H9 (cell line): ENCODE measurements around the gene CCR5. TPM values are rescaled to one million over a fixed set of nuclear protein-coding genes. Genes with fewer than 3 reads are reported as not detected.

Experiments used
- DNase-seq: peaks from one replicate; pipeline ENCODE4 v3.0.0-alpha.2; 2017
- H2AFZ ChIP-seq: one replicate; pipeline ENCODE4 v1.6.1; 2013; ENCODE audit warnings: mild to moderate bottlenecking, low read length, control low read depth, moderate library complexity
- H2AK5ac ChIP-seq: 2 replicates; pipeline ENCODE4 v1.6.1; 2013; ENCODE audit warnings: low read length, control low read depth, mixed read lengths; ENCODE audit not compliant: insufficient read length
- H2BK120ac ChIP-seq: one replicate; pipeline ENCODE4 v1.6.1; 2013; ENCODE audit warnings: low read depth, mild to moderate bottlenecking, low read length, control low read depth, inconsistent platforms; ENCODE audit not compliant: poor library complexity, severe bottlenecking
- H2BK12ac ChIP-seq: 2 replicates; pipeline ENCODE4 v1.6.1; 2013; ENCODE audit warnings: low read length, control low read depth, mixed read lengths, low read depth; ENCODE audit not compliant: insufficient read length
- H2BK15ac ChIP-seq: 2 replicates; pipeline ENCODE4 v1.6.1; 2013; ENCODE audit warnings: low read depth, low read length, control low read depth
- H2BK20ac ChIP-seq: one replicate; pipeline ENCODE4 v1.6.1; 2013; ENCODE audit warnings: low read depth, mild to moderate bottlenecking, low read length, control low read depth, inconsistent platforms; ENCODE audit not compliant: poor library complexity, severe bottlenecking
- H2BK5ac ChIP-seq: 2 replicates; pipeline ENCODE4 v1.6.1; 2013; ENCODE audit warnings: low read length, control low read depth, mixed read lengths; ENCODE audit not compliant: insufficient read length
- H3K14ac ChIP-seq: 2 replicates; pipeline ENCODE4 v1.6.1; 2013; ENCODE audit warnings: low read length, control low read depth; ENCODE audit not compliant: insufficient read depth
- H3K18ac ChIP-seq: 2 replicates; pipeline ENCODE4 v1.6.1; 2013; ENCODE audit warnings: low read depth, mild to moderate bottlenecking, mixed read lengths, low read length, control low read depth; ENCODE audit not compliant: insufficient read length
- H3K23ac ChIP-seq: 2 replicates; pipeline ENCODE4 v1.6.1; 2013; ENCODE audit warnings: low read length, control low read depth, mixed read lengths, low read depth; ENCODE audit not compliant: insufficient read length
- H3K23me2 ChIP-seq: 2 replicates; pipeline ENCODE4 v1.6.1; 2013; ENCODE audit warnings: low read depth, mild to moderate bottlenecking, mixed read lengths, low read length, control low read depth; ENCODE audit not compliant: insufficient read length, poor library complexity, severe bottlenecking
- H3K27ac ChIP-seq: 2 replicates; pipeline ENCODE4 v1.5.1; 2013; ENCODE audit warnings: low read length, control low read depth, mixed read lengths, low read depth; ENCODE audit not compliant: insufficient read length
- H3K27me3 ChIP-seq: 2 replicates; pipeline ENCODE4 v1.6.1; 2013; ENCODE audit warnings: low read length, control low read depth, inconsistent platforms; ENCODE audit not compliant: insufficient read depth
- H3K4ac ChIP-seq: 2 replicates; pipeline ENCODE4 v1.6.1; 2013; ENCODE audit warnings: low read depth, mild to moderate bottlenecking, control low read depth, inconsistent platforms, low read length, moderate library complexity
- H3K4me1 ChIP-seq: 2 replicates; pipeline ENCODE4 v1.6.1; 2013; ENCODE audit warnings: low read length, control low read depth, inconsistent platforms; ENCODE audit not compliant: insufficient read depth
- H3K4me2 ChIP-seq: 2 replicates; pipeline ENCODE4 v1.6.1; 2013; ENCODE audit warnings: low read length, control low read depth, mixed read lengths; ENCODE audit not compliant: insufficient read length, insufficient read depth
- H3K56ac ChIP-seq: 2 replicates; pipeline ENCODE4 v1.6.1; 2013; ENCODE audit warnings: low read depth, mild to moderate bottlenecking, mixed read lengths, low read length, control low read depth; ENCODE audit not compliant: insufficient read length
- H3K79me1 ChIP-seq: 2 replicates; pipeline ENCODE4 v1.6.1; 2013; ENCODE audit warnings: low read depth, mild to moderate bottlenecking, moderate library complexity, low read length, control low read depth, inconsistent platforms; ENCODE audit not compliant: insufficient read depth, poor library complexity, severe bottlenecking
- H3K79me2 ChIP-seq: 2 replicates; pipeline ENCODE4 v1.6.1; 2013; ENCODE audit warnings: low read length, control low read depth, inconsistent platforms; ENCODE audit not compliant: insufficient read depth
- H3K9ac ChIP-seq: 2 replicates; pipeline ENCODE4 v1.6.1; 2013; ENCODE audit warnings: low read length, control low read depth, mixed read lengths; ENCODE audit not compliant: insufficient read length; ENCODE audit errors: extremely low read depth
- H3K9me3 ChIP-seq: one replicate; pipeline ENCODE4 v1.6.1; 2013; ENCODE audit warnings: low read depth, low read length, inconsistent platforms; ENCODE audit not compliant: control insufficient read depth
- H3T11ph ChIP-seq: one replicate; pipeline ENCODE4 v1.6.1; 2013; ENCODE audit warnings: mild to moderate bottlenecking, low read length, control low read depth, inconsistent platforms
- H4K20me1 ChIP-seq: one replicate; pipeline ENCODE4 v1.6.1; 2013; ENCODE audit not compliant: control insufficient read depth, insufficient read length, insufficient read depth
- H4K5ac ChIP-seq: 2 replicates; pipeline ENCODE4 v1.6.1; 2013; ENCODE audit warnings: low read depth, mild to moderate bottlenecking, mixed read lengths, low read length, control low read depth; ENCODE audit not compliant: insufficient read length
- H4K8ac ChIP-seq: replicated peaks from 2 replicates; pipeline ENCODE4 v1.6.1; 2013; ENCODE audit warnings: low read length, control low read depth, mixed read lengths, low read depth; ENCODE audit not compliant: insufficient read length
- H4K91ac ChIP-seq: 2 replicates; pipeline ENCODE4 v1.6.1; 2013; ENCODE audit warnings: low read depth, mild to moderate bottlenecking, moderate library complexity, mixed read lengths, low read length, control low read depth; ENCODE audit not compliant: insufficient read length
- H3K27ac Mint-ChIP-seq, 3 experiments: 2 replicates in 2 of 3; 3 replicates in 1 of 3; pipeline ENCODE4 v1.8.0; 2020 to 2021; ENCODE audit warnings: mixed read lengths in 3 of 3, mild to moderate bottlenecking in 1 of 3, moderate library complexity in 1 of 3
- H3K27me3 Mint-ChIP-seq: 2 replicates; pipeline ENCODE4 v1.8.0; 2021; ENCODE audit warnings: low read depth, mild to moderate bottlenecking, moderate library complexity, mixed read lengths
- H3K36me3 Mint-ChIP-seq, 3 experiments: 2 replicates in 2 of 3; 3 replicates in 1 of 3; pipeline ENCODE4 v1.8.0; 2020 to 2021; ENCODE audit warnings: low read depth in 3 of 3, mixed read lengths in 3 of 3; ENCODE audit not compliant: insufficient read depth in 1 of 3
- H3K4me1 Mint-ChIP-seq, 2 experiments: 2 replicates each; pipeline ENCODE4 v1.8.0; 2020; ENCODE audit warnings: mixed read lengths in 2 of 2
- H3K4me3 Mint-ChIP-seq, 2 experiments: 2 replicates in 1 of 2; 3 replicates in 1 of 2; pipeline ENCODE4 v1.8.0; 2020 to 2021; ENCODE audit warnings: mild to moderate bottlenecking in 2 of 2, mixed read lengths in 2 of 2, moderate library complexity in 1 of 2
- H3K9me3 Mint-ChIP-seq, 2 experiments: 2 replicates in 1 of 2; 3 replicates in 1 of 2; pipeline ENCODE4 v1.8.0; 2020; ENCODE audit warnings: mild to moderate bottlenecking in 2 of 2, mixed read lengths in 2 of 2, moderate library complexity in 1 of 2
- CTCF ChIP-seq: fragments of 200-600 bp; sonication (generic); conservative IDR thresholded peaks from 3 replicates; pipeline ENCODE4 v1.8.0; 2021; ENCODE audit warnings: antibody characterized with exemption, mild to moderate bottlenecking
- WGBS: extraction: QIAGEN DNeasy Blood & Tissue Kit; methylation state at CpG from one replicate; pipeline ENCODE4 v1.1.7; 2013; ENCODE audit warnings: missing lambda C conversion rate, low lambda C conversion rate, mixed read lengths; ENCODE audit not compliant: insufficient read length; ENCODE audit errors: extremely low coverage; 5-methylcytosine and 5-hydroxymethylcytosine counted together
- total RNA-seq: library from RNA; stranded (reverse); gene quantifications from 2 replicates; pipeline ENCODE4 v1.2.1, GENCODE V29; 2021

The CCR5 gene
- total RNA-seq, 1 experiment from 2014 or later: not detected

DNA sequence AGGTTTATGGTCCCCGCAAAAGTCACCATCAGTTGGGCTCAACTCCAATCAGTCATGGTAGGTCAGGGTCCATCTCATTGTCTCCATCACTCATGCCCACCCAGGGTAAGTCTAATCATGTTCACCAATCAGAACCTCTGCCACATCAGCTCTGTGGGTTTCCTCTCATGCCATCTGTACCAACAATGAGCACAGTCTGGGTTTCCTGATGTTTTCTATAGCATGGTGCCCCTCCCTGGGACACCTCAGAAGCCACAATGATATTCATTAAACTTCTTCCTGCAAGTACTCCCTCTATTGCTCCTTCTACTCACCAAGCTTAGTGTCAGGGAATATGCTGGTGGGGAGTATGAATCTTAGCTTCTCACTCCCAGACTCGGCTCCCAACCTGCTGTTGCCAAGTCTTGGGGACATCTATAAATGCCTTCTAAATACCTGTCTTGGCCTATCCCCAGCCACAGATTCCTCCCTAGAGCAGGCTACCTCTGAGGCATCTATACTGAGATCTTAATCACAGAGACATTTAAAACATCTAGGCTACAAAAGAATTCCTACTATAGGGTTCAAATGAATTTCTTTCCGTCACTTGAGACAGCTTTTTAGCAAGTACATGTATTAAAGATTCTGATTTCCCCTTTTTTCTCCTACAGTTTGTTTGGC lies 21.8 kb upstream of the CCR5 start:
- peaks cover 19 to 22% of the 10 kb centered on the region in 2 experiments for H3K9me3 Mint-ChIP-seq
- no peak overlapping the region for H3K18ac ChIP-seq
- no peak overlapping the region for H2BK5ac ChIP-seq
- no peak overlapping the region for H4K5ac ChIP-seq
- no peak overlapping the region for H4K8ac ChIP-seq
- H2AFZ ChIP-seq: no peak overlapping the region
- no peak overlapping the region for H3K56ac ChIP-seq
- H3K27me3 ChIP-seq: no peaks in the 10 kb centered on the region; the same call in 1 of the 2 replicates
- no peaks in the 10 kb centered on the region for H3K79me2 ChIP-seq
- H3K27me3 Mint-ChIP-seq: peaks cover under 1% of the 10 kb centered on the region
- H2BK15ac ChIP-seq: no peak overlapping the region
- H3K14ac ChIP-seq: no peak overlapping the region
- H3K79me1 ChIP-seq: no peaks in the 10 kb centered on the region
- H3K4me3 Mint-ChIP-seq: no peak overlapping the region
- 0 out of 2 replicates have a peak, but pooled peaks cover 2% of the 10 kb centered on the region for H3K4me1 ChIP-seq
- no peaks in the 10 kb centered on the region for H3K23me2 ChIP-seq
- H3K4me2 ChIP-seq: no peak overlapping the region
- H3K27ac Mint-ChIP-seq: no peak overlapping the region
- H3K4me1 Mint-ChIP-seq: peaks cover 7 to 10% of the 10 kb centered on the region in 2 experiments
- no CpG with 5 or more reads among the region's 3 CpGs for WGBS
- no peaks in the 10 kb centered on the region for H4K20me1 ChIP-seq
- H4K91ac ChIP-seq: no peak overlapping the region
- H3K27ac ChIP-seq: no peak overlapping the region
- no peak for TF ChIP-seq CTCF
- no peak overlapping the region for H3K9ac ChIP-seq
- H2BK20ac ChIP-seq: no peak overlapping the region
- no peak for DNase-seq
- H3K23ac ChIP-seq: no peak overlapping the region
- no peak overlapping the region for H2AK5ac ChIP-seq
- H2BK12ac ChIP-seq: no peak overlapping the region
- H3K9me3 ChIP-seq: no peaks in the 10 kb centered on the region
- no peaks in the 10 kb centered on the region; a peak in 1 of 7 replicates for H3K36me3 Mint-ChIP-seq
- no peak overlapping the region for H3K4ac ChIP-seq
- H3T11ph ChIP-seq: no peak overlapping the region
- no peak overlapping the region for H2BK120ac ChIP-seq
